Activated CD4-positive, alpha-beta T cell treated with anti-CD3 and anti-CD28 coated beads, Interleukin-2, amount 50 U/mL, for 24 hours (primary cell): ENCODE results near the gene ZNF626.
"Not testable (repeated sequence)": the region's sequence is repeated elsewhere in the genome, so short reads cannot be mapped to it uniquely, and the experiment has no call there.

Experiments used
- DNase-seq, 2 donors: peaks; one replicate each; pipeline ENCODE4 v3.0.0-alpha.2; 2020; ENCODE audit warnings: low read depth in 1 of 2, low spot score in 1 of 2

The ZNF626 gene

GRCh38 chr19:20661150-20661819, at the start of gene ZNF626:
ZNF626 (minus strand) TSS chr19:20661571; CDS start chr19:20661446, 125 bp downstream.
- peak; percentile 70 to 91 for DNase-seq

DNA sequence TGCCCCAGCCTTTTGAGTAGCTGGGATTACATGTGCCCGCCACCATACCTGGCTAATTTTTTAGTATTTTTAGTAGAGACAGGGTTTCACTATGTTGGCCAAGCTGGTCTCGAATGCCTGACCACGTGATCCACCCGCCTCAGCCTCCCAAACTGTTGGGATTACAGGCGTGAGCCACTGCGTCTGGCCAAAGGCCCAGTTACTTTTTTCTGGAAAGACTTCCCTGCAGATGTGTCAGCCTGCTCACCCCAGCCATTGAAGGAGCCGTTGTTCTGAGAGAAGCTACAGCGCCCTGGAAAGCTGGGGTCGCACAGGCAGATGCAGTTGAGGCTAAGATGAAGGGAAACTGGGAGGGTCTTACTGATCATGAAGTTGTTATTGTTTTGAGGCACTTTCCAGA, 7.9 kb upstream of the ZNF626 start:
- no peak for DNase-seq

DNA sequence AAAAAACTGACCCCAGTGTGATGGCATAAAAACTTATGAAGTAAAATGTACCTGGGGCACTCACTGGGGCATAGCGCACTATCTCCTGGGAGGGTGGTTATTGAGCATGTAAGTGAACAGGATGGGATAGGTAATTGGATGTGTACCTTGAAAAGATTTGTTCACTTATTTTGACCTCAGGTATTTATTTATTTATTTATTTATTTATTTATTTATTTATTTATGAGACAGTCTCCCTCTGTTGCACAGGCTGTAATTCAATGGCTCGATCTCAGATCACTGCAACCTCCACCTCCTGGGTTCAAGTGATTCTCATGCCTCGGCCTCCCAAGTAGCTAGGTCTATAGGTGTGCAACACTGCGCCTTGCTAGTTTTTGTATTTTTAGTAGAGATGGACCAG, 5.9 kb upstream of the ZNF626 start:
- no peak for DNase-seq

DNA sequence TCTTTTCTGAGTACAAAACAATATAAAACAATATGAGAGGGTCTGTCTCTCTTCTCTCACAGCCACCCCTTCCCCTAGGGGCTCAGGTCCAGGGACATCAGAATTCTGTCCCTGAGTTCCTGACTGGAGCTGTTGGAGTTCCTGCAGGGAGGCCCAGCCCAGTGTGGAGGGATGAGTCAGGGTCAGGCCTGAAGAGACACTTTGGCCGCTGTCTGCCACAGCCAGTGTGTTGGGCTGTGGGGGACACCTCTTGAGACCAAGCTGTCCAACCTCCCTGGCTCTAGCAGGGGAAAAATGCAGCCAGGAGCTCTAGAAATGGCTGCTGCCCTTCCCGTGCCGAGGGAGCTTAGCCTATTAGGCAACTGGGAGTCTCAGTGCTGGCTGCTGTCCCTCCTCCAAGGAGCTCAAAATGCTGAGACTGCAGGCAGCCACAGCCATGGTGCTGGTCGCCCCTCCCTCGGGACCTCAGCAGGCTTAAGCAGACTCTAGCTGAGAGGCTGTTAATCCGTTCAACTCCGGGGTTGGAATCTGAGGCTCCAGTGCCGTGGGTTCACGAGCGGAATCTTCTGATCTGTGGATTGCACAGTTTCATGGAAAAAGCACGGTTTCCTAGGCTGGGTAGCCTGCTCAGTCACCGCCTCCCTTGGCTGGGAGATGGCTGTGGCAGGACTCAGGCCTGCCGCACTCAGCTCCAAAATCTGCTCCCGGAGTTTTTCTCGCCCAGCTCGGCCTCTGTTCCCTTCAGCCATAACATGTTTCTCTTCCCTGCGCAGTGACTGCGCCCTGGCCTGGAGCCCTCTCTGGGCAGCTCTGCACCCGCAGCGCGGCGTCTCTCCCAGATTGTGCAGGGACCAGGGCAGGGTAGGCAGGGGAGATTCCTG, 3.8 kb upstream of the ZNF626 start:
- no peak for DNase-seq

- not testable (repeated sequence) for DNase-seq
Measured at GRCh38 chr19:20664475-20664874, 3.1 kb upstream of the ZNF626 start.

DNA sequence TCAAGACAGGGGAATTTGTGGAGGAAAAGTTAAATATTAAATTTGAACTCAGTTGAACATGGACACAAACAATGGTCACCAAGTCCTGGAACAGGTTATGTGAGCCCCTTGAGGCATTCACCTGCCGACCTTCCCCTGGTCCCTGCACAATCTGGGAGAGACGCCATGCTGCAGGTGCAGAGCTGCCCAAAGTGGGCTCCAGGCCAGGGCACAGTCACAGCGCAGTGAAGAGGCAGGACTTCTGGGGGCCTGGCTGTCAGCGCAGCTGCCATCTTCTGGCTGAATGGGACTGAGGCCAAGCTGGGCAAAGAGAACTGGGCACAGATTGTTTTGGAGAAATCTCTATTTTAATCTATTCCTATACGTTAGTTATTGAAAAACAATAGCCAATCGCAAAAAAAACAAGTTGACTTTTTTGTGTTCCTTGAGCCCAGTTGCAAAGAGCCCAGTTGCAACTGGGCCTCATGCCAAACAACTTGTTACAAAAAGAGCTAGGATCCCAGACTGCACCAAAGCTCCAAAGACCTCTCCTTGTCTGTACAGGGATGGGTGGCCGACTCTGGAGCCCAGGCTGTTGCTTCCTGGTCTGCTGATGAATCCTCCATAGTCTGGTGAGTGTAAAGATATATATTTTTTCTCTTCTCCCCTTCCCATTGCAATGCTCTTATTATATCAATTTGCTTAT, 1.2 kb upstream of the ZNF626 start:
- no peak for DNase-seq

DNA sequence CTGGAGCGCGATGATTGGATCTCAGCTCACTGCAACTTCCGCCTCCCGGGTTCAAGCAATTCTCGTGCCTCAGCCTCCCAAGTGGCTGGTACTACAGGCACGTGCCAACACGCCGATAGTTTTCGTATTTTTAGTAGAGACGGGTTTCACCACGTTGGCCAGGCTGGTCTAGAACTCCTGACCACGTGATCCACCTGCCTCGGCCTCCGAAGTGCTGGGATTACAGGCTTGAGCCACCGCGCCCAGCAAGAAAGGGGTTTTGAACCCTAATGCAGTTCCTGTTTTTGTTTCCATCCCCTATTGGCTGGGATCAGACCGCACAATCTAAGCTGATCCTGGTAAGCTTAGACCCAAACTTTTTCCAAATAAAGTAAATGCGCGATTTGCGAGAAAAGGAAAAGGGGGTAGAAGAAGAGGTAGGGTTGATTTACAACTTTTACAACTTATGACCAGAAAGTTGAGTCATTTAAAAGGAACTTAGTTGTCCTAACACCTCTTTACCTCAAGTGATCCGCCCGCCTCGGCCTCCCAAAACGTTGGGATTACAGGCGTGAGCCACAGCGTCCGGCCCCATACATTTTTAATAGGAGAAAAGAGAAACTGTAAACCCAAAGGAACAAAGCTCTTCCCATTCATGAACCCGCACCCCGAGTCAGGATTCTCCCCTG, 764 bp downstream of the ZNF626 start:
- no peak for DNase-seq

DNA sequence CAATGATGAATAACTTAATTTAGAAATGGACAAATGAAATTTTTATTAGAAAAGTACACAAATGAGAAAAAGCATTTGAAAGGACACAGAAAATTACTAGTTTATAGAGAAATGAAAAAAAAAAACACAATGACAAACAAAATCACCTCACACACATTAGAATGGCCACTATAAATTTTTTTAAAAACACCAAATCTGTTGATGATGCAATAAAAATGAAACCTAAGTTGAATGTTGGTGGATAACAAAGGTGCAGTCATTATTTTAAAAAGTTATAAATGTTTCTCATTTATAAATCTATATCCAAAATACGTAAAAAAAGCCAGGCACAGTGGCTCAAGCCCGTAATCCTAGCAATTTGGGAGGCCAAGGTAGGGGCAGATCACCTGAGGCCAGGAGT, 20.8 kb downstream of the ZNF626 start:
- DNase-seq: no peak

- DNase-seq: no peak
Measured at GRCh38 chr19:20640023-20640422, 21.3 kb downstream of the ZNF626 start.

GRCh38 chr19:20624560-20624959, 36.8 kb downstream of the ZNF626 start:
- not testable (repeated sequence) for DNase-seq

- no peak for DNase-seq
Measured at GRCh38 chr19:20616071-20616470, 45.3 kb downstream of the ZNF626 start.

DNA sequence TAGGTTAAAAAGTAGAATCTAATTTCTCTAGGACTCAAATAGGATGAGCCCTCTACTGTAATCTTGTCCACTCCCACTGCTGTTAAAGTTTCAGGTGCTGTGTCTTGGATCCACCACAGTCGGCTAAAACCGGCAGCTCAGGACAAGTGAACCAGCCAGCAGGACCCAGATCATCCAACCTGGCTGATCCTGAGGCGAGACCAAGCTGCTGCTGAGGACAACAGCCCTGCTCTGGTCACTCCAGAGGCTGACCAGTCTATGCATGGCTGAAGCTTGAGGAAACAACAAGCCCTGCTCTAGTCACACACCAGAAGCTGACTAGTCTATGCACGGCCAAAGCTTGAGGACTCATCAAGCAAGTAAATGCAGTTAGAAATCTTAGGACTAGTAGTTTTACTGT, 46.4 kb downstream of the ZNF626 start:
- not testable (repeated sequence) for DNase-seq

DNA sequence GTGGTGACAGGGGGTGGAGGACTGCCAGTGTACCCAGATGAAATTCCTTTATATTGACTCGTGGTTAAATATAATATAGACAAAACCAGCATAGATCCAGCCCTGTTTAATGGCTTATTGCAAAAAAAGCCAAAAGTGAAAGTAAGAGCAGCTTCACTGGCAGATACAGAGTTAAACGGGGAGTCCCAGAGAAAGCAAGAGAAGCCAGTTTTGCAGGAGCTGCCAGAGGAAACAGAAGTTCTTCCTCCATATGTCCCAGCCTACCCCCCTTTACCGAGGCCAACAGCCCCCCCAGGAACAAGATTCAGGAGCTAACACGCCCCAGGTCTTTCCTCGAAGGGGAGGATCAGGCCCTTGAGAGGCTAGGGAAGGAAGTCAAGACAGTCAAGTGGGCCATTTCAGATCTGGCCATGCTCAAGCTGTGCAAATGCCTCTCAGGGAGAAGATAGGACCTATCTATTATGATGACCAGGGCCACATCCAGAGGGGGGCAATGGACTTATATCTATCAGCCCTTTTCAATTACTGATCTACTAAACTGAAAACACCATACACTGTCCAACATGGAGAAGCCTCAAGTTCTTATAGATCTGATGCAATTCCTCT, 48.6 kb downstream of the ZNF626 start:
- DNase-seq: no peak

- DNase-seq: no peak
Measured at GRCh38 chr19:20611866-20612265, 49.5 kb downstream of the ZNF626 start.

DNA sequence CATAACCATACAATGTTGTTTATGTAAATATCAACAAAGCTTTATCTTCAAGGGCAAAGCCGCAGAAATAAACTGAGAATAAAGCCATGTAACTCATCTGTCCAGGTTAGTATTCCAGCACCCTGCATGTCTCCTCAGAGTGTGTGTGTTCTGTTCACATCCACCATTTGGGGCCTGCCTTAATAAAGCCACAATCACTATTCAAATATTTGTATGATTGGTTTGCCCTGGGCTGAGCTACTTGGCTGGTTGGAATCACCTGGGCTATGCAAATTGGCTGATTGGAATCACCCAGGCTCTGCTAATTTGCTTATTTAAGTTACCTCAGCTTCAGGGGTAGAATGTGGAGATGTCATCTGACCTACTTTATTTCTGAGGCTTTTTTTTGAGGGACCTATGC, 53.4 kb downstream of the ZNF626 start:
- DNase-seq: no peak
